SKM-1 treated with dmso at 0.1 percent for 144 hours (cell line): ENCODE data around the gene APH1B.
"Not testable (repeated sequence)": the region's sequence is repeated elsewhere in the genome, so short reads cannot be mapped to it uniquely, and the experiment has no call there.

Experiments
- DNase-seq: peaks from one replicate; lab custom pipeline; 2025; ENCODE audit not compliant: unreplicated experiment; lab: John Stamatoyannopoulos, UW

Gene APH1B

DNA sequence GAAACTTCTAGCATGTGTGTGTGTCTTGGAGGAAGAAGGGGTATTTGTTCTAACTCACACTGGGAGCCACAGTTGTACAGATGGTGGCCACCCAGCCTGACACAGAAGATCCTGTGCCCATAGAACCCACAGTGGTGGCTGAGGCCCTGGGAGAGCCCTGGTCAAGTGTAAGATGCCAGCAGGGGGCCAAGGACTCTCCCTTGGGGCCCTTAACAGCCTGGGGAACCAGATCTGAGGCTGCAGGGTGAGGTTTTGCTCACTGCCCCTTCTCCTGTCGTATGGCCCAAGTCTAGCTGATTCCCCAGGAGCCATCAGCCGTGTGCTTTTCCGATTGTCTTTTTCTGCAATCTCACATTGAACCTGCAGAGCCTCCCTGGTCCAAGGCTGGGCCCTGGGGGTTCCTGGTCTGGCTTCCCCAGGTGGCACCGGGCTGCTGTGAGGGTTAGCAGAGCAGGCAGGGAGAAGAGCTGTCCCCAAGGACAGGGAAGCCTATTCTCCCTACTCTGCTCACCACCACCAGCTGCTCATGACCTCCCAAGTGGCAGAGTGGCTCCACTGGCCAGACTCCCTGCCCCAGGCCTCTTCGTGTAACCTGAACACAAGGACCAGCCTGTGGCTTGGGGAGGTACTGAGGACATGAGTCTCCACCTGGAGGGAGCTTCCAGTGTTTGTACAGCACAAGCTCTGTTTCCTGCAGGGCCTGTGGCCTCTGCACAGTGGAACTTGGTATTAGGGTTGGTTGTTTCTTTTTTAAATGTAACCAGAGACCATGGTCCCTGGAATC, 52.4 kb downstream of the APH1B start:
- no peak for DNase-seq

GRCh38 chr15:63330926-63331325, 53.5 kb downstream of the APH1B start:
- no peak for DNase-seq

DNA sequence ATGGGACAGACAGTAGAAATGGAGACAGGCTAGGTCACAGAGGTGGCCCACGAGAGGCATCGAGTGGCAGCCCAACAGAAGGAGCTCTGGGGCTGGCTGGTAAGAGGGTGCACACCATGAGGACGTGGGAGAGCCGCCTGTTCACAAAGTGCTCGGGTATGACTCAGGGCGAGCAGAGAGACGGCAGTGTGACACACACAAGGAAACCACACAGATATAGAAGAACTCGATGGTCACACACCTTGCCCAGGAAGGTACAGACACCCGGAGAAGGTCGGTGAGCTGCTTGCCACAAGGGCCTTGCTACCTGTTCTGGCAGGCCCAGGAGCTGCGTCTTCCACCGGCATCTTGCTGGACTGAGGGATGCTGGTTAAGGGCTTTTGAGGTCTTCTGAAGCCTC, 54.1 kb downstream of the APH1B start:
- DNase-seq: no peak

DNA sequence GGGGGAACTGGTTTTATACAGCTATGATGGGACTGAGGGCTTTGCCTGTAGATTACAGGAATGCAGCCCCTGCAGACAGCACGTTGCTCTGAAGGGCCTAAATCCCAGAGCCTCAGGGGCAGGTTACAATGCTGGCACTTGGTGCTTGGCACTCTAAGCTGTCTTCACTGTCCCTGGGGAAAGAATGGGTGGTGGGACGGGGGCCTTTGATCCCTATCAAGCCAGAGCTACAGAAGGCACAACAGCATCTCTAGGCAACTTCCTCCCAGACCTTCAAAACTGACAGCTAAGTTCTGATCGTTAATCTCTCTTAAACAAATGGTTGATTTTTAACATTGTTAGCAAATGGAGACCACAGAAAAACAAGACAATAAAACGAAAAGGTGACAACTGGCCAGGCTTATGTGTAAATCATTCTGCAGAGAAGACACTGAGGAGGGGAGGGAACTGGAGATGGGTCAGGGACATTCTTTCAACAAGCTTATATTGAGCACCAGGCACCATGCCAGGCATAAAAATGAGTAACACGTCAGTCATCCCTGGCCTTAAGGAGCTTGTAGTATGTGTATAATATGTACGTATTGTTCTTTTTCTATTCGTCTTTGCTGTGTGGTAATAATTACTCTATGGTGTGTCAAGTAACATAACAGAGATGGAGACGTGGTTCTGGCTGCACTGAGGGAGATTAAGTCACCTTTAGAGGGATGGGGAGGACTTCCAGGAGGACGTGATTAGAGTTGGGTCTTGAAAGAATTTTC, 55.1 kb downstream of the APH1B start:
- no peak for DNase-seq

- DNase-seq: no peak
Observed at GRCh38 chr15:63334821-63335220, 57.4 kb downstream of the APH1B start.

GRCh38 chr15:63335543-63336240, 58.3 kb downstream of the APH1B start:
- DNase-seq: no peak

- no peak for DNase-seq
Observed at GRCh38 chr15:63337046-63337445, 59.6 kb downstream of the APH1B start.

DNA sequence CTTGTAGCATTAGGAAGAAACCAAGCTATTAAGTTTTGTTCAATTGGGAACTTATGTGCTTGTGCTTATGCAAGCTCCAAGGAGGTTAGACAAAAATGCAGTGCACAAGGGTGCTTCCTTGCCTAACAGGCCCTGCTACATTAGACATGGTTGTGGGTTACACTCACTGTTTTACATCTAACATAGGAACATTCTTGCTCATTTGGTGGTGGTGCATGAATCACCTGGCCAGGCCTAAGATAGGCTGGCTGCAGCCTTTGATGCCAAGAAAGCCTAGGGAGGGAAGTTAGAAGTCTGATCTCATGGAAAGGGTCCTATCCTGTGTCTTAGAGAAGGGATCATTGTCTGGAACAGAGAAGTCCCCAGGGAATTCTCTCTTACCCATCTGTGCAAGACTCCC, 60.8 kb downstream of the APH1B start:
- no peak for DNase-seq

- no peak for DNase-seq
Observed at GRCh38 chr15:63339006-63339766, 61.8 kb downstream of the APH1B start.

- DNase-seq: no peak
Observed at GRCh38 chr15:63339836-63340235, 62.4 kb downstream of the APH1B start.

GRCh38 chr15:63340353-63340752, 62.9 kb downstream of the APH1B start:
- DNase-seq: no peak

DNA sequence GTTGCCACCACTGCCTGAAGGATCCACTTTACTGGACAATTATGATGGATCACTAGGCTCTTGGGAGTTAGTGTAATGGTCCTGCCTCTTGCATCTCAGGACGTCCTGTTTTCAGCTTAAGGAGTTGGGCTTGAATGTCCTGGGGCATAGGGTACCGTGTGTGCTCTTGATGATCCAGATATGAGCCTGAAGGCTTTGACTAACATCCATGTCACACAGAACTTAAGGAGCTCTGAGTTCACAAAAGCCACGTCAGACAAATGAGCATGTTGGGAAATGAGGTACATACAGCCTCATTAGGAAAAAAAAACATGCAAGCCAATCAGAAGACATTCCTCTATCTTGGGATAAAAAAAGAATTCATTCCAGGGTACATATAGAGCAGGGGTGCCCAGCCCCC, 63.5 kb downstream of the APH1B start:
- DNase-seq: no peak

DNA sequence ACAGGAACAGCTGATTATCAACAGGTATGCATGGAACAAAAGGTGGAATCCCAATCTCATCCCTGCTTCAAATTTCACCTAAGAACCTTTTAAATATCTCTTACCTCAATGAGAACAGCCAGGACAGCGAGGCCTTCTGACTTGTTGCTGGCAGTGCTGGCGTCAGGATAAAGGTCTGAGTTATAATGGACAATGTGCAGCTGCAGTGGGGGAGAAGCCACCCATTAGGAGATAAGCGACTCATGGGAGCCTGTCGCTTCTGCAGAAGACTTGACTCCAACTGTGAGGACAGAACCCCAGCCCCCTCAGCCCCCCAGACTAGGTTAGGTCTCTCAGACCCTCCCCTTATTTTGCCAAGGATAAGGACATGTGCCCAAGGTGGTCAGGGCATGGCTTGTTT, 64.5 kb downstream of the APH1B start:
- DNase-seq: no peak

- DNase-seq: not testable (repeated sequence)
Observed at GRCh38 chr15:63342996-63343562, 65.7 kb downstream of the APH1B start.

- DNase-seq: no peak
Observed at GRCh38 chr15:63344731-63345390, 67.5 kb downstream of the APH1B start.

DNA sequence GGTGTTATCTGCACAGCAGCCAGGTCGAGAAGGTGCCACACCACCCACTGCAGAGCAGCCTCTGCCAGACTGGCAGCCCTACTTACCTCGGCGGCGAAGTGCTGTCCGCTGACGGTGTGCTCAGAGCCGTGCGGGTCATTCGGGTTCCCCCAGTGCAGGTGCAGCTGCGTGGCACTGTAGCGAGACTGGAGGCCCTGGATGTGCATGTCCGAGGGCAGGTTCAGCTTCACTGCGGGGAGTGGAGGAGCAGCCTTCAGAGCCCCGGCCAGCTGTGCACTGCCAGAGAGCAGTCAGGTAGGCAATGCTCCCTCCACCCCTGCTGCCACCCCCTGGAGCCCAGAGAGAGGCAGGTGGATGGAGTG, 68.0 kb downstream of the APH1B start:
- DNase-seq: no peak

- DNase-seq: no peak
Observed at GRCh38 chr15:63347074-63347857, 69.9 kb downstream of the APH1B start.

GRCh38 chr15:63348392-63348791, 71.0 kb downstream of the APH1B start:
- DNase-seq: no peak

DNA sequence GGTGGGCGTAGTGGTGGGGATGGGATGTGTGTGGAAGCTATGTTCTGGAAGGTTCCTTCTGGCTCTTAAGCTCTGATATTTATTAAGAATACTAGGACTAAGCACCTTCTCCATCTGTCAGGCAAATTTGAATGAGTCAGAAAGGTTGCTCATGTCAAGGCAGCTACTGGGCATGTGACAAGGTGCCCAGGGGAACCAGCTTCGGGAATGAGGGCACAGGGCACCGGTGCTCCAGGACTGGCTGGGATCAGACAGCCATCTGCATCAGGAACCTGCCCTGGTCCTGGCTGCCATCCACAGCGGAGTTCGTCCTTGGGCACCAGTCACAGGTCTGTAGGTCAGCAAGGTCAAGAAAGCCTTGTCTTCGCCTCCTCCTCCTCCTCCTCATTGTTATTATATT, 71.8 kb downstream of the APH1B start:
- no peak for DNase-seq

DNA sequence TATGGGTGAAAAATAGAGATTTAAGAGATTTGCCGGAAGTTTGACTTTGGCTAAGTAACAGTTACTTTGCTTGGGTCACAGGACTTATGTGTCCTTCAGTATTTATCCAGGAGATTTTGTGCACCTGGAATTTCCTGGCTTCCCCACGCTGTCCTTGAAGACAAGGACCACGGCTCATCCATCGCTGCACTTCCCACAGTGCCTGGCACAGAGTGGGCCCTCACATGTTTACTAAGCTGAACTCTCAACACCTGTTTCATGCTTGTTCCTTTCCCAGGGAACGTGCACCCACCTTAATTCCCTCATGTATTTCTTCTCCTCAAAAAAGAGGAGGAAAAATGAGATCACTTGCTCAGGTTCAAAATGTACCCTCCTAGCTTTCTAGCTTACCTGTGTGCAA, 72.2 kb downstream of the APH1B start:
- DNase-seq: no peak
